IPS DF 4.7 (cell line): Measurements from ENCODE around the gene ATP9A.

ENCODE experiments used
- DNase-seq: peaks from one replicate; pipeline ENCODE4 v3.0.0-alpha.2; 2013; ENCODE audit warnings: low spot score; ENCODE audit errors: extremely low read depth

The ATP9A gene

GRCh38 chr20:51633430-51633829 lies 134.8 kb downstream of the ATP9A start:
- no peak for DNase-seq

- DNase-seq, result no peak
Measured at GRCh38 chr20:51631953-51632352, 136.2 kb downstream of the ATP9A start.

- DNase-seq, result no peak
Measured at GRCh38 chr20:51631011-51631950, 136.9 kb downstream of the ATP9A start.

- DNase-seq, result no peak
Measured at GRCh38 chr20:51629399-51630058, 138.7 kb downstream of the ATP9A start.

GRCh38 chr20:51628533-51629398 lies 139.4 kb downstream of the ATP9A start:
- DNase-seq, result no peak

- DNase-seq, result no peak
Measured at GRCh38 chr20:51627586-51627985, 140.6 kb downstream of the ATP9A start.

GRCh38 chr20:51625105-51625504 lies 143.1 kb downstream of the ATP9A start:
- DNase-seq, result no peak

GRCh38 chr20:51624157-51624731 lies 143.9 kb downstream of the ATP9A start:
- peak; percentile 72 for DNase-seq

GRCh38 chr20:51623255-51623654 lies 144.9 kb downstream of the ATP9A start:
- no peak for DNase-seq

GRCh38 chr20:51622004-51622874 lies 146.0 kb downstream of the ATP9A start:
- no peak for DNase-seq

- no peak for DNase-seq
Measured at GRCh38 chr20:51620432-51620831, 147.8 kb downstream of the ATP9A start.

- DNase-seq, result no peak
Measured at GRCh38 chr20:51616060-51616459, 152.1 kb downstream of the ATP9A start.

- no peak for DNase-seq
Measured at GRCh38 chr20:51614687-51615086, 153.5 kb downstream of the ATP9A start.

GRCh38 chr20:51613580-51613979 lies 154.6 kb downstream of the ATP9A start:
- DNase-seq, result no peak

GRCh38 chr20:51612896-51613295 lies 155.3 kb downstream of the ATP9A start:
- DNase-seq, result no peak

GRCh38 chr20:51611625-51611890 lies 156.6 kb downstream of the ATP9A start:
- DNase-seq, result no peak

GRCh38 chr20:51610761-51611624 lies 157.2 kb downstream of the ATP9A start:
- DNase-seq, result no peak

GRCh38 chr20:51610111-51610510 lies 158.1 kb downstream of the ATP9A start:
- DNase-seq, result no peak

GRCh38 chr20:51609251-51609650 lies 158.9 kb downstream of the ATP9A start:
- no peak for DNase-seq

GRCh38 chr20:51608061-51608460 lies 160.1 kb downstream of the ATP9A start:
- no peak for DNase-seq
